ENCODE measurements around the gene LTBP2. TPM values are rescaled to one million over a fixed set of nuclear protein-coding genes. Genes with fewer than 3 reads are reported as not detected.

The LTBP2 gene
- polyA plus RNA-seq, 4 donors = 2.6 to 4.9 (median 3.4) TPM

- DNase-seq (ENCODE audit: low read depth in 4 of 4, low spot score in 2 of 4) = no peak
Measured at GRCh38 chr14:74593241-74593953, 18.6 kb downstream of the LTBP2 start.

- no peak for DNase-seq (ENCODE audit: low read depth in 4 of 4, low spot score in 2 of 4)
Measured at GRCh38 chr14:74592476-74593201, 19.4 kb downstream of the LTBP2 start.

- DNase-seq (ENCODE audit: low read depth in 4 of 4, low spot score in 2 of 4) = no peak
Measured at GRCh38 chr14:74591899-74592298, 20.1 kb downstream of the LTBP2 start.

- no peak for DNase-seq (ENCODE audit: low read depth in 4 of 4, low spot score in 2 of 4)
Measured at GRCh38 chr14:74591394-74591793, 20.6 kb downstream of the LTBP2 start.

- no peak for DNase-seq (ENCODE audit: low read depth in 4 of 4, low spot score in 2 of 4)
Measured at GRCh38 chr14:74589291-74589879, 22.7 kb downstream of the LTBP2 start.

GRCh38 chr14:74587363-74587707 is 24.7 kb downstream of the LTBP2 start:
- no peak for DNase-seq (ENCODE audit: low read depth in 4 of 4, low spot score in 2 of 4)

- no peak for DNase-seq (ENCODE audit: low read depth in 4 of 4, low spot score in 2 of 4)
Measured at GRCh38 chr14:74586681-74587362, 25.2 kb downstream of the LTBP2 start.

- no peak for DNase-seq (ENCODE audit: low read depth in 4 of 4, low spot score in 2 of 4)
Measured at GRCh38 chr14:74585406-74586335, 26.4 kb downstream of the LTBP2 start.

- DNase-seq (ENCODE audit: low read depth in 4 of 4, low spot score in 2 of 4) = no peak
Measured at GRCh38 chr14:74584951-74585350, 27.1 kb downstream of the LTBP2 start.

GRCh38 chr14:74583689-74584434 is 28.2 kb downstream of the LTBP2 start:
- no peak for DNase-seq (ENCODE audit: low read depth in 4 of 4, low spot score in 2 of 4)

GRCh38 chr14:74582910-74583581 is 29.0 kb downstream of the LTBP2 start:
- DNase-seq (ENCODE audit: low read depth in 4 of 4, low spot score in 2 of 4) = no peak

- DNase-seq (ENCODE audit: low read depth in 4 of 4, low spot score in 2 of 4) = no peak
Measured at GRCh38 chr14:74580275-74580672, 31.8 kb downstream of the LTBP2 start.

GRCh38 chr14:74579447-74580274 is 32.4 kb downstream of the LTBP2 start:
- no peak for DNase-seq (ENCODE audit: low read depth in 4 of 4, low spot score in 2 of 4)

- no peak for DNase-seq (ENCODE audit: low read depth in 4 of 4, low spot score in 2 of 4)
Measured at GRCh38 chr14:74578479-74578878, 33.6 kb downstream of the LTBP2 start.

- no peak for DNase-seq (ENCODE audit: low read depth in 4 of 4, low spot score in 2 of 4)
Measured at GRCh38 chr14:74577948-74578275, 34.1 kb downstream of the LTBP2 start.

GRCh38 chr14:74577247-74577947 is 34.6 kb downstream of the LTBP2 start:
- no peak for DNase-seq (ENCODE audit: low read depth in 4 of 4, low spot score in 2 of 4)

- DNase-seq (ENCODE audit: low read depth in 4 of 4, low spot score in 2 of 4) = no peak
Measured at GRCh38 chr14:74575936-74576335, 36.1 kb downstream of the LTBP2 start.

- no peak for DNase-seq (ENCODE audit: low read depth in 4 of 4, low spot score in 2 of 4)
Measured at GRCh38 chr14:74575507-74575906, 36.5 kb downstream of the LTBP2 start.

Data from left renal cortex interstitium (tissue), 4 donors.